Measurements from ENCODE around the gene GSPT1.
A peak's percentile ranks its signal among the peaks of the same experiment; 100 is the strongest.

Gene GSPT1

DNA sequence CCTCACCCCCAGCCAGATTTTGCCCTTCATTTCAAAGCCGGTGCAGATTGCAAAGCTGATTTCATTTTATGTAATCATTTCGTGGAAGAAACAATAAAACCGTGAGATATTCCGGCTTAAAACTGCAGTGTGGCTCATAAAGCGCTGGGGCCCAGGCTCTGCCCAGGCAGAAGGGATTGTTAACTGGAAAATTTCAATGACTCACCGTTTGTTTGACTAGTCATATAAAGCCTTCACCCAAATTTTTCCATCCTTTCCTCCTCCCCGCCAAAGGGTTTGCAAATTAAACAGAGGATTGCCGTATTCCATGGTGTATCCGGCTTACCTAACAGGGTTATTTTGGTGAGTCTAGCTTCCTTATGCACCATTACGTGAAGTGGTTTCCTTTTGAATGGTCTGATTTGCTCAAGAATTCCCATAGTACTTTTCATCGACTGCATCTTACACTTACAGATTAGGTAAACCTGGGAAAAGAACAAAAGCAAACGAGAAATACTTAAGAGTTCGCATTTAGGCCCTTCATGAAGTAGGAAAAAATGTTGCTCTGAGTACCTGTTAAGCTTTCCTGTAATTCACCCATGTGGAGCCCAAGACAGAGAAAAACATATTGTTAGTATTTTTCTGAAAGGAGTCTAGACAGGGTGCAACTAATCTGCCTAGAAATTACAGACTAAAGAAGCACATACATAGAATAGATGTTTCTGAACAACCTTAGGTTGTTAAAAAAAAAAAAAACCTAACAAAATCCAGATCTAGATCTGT, 949 bp upstream of the GSPT1 start:
- TF ChIP-seq, protein P1, sequence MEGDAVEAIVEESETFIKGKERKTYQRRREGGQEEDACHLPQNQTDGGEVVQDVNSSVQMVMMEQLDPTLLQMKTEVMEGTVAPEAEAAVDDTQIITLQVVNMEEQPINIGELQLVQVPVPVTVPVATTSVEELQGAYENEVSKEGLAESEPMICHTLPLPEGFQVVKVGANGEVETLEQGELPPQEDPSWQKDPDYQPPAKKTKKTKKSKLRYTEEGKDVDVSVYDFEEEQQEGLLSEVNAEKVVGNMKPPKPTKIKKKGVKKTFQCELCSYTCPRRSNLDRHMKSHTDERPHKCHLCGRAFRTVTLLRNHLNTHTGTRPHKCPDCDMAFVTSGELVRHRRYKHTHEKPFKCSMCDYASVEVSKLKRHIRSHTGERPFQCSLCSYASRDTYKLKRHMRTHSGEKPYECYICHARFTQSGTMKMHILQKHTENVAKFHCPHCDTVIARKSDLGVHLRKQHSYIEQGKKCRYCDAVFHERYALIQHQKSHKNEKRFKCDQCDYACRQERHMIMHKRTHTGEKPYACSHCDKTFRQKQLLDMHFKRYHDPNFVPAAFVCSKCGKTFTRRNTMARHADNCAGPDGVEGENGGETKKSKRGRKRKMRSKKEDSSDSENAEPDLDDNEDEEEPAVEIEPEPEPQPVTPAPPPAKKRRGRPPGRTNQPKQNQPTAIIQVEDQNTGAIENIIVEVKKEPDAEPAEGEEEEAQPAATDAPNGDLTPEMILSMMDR (conservative IDR thresholded peaks at IDR 0.05; ENCODE audit: control insufficient read depth, insufficient read depth, low read depth, low read length): peak; percentile 1
- DNase-seq (ENCODE audit: low read depth): peak; percentile 79
- H3K4me3 ChIP-seq (ENCODE audit: control insufficient read depth, low read depth, low read length): peak overlapping the region; percentile 78

- no peak for DNase-seq (ENCODE audit: low read depth)
- H3K4me3 ChIP-seq (ENCODE audit: control insufficient read depth, low read depth, low read length): peak overlapping the region; percentile 92
- TF ChIP-seq, protein P1 (conservative IDR thresholded peaks at IDR 0.05; ENCODE audit: control insufficient read depth, insufficient read depth, low read depth, low read length): no peak
These were observed 577 bp downstream of the GSPT1 start for GRCh38 chr16:11915114-11915643.

GRCh38 chr16:11914210-11915113, 1.3 kb downstream of the GSPT1 start:
- DNase-seq (ENCODE audit: low read depth): peak; percentile 42
- peak overlapping the region; percentile 92 for H3K4me3 ChIP-seq (ENCODE audit: control insufficient read depth, low read depth, low read length)
- TF ChIP-seq, protein P1 (conservative IDR thresholded peaks at IDR 0.05; ENCODE audit: control insufficient read depth, insufficient read depth, low read depth, low read length): no peak

- DNase-seq (ENCODE audit: low read depth): peak; percentile 66
- H3K4me3 ChIP-seq (ENCODE audit: control insufficient read depth, low read depth, low read length): peak overlapping the region; percentile 92
These were observed 2.2 kb downstream of the GSPT1 start for GRCh38 chr16:11913425-11914079.

GRCh38 chr16:11909653-11910545, 5.9 kb downstream of the GSPT1 start:
- H3K4me3 ChIP-seq (ENCODE audit: control insufficient read depth, low read depth, low read length): no peak overlapping the region
- TF ChIP-seq, protein P1 (conservative IDR thresholded peaks at IDR 0.05; ENCODE audit: control insufficient read depth, insufficient read depth, low read depth, low read length): no peak

More at GRCh38 chr16:11913425-11914079, 2.2 kb downstream of the GSPT1 start:
- TF ChIP-seq, protein P1 (conservative IDR thresholded peaks at IDR 0.05; ENCODE audit: control insufficient read depth, insufficient read depth, low read depth, low read length): no peak

More at GRCh38 chr16:11909653-11910545, 5.9 kb downstream of the GSPT1 start:
- DNase-seq (ENCODE audit: low read depth): peak; percentile 43

All from fibroblast of mammary gland (primary cell).